Hypothalamus (tissue), 51 donors: ENCODE measurements around the gene SUCLG2.

ENCODE experiments used
- DNase-seq, 51 donors: peaks; one replicate each; lab custom pipeline; 2025; lab: John Stamatoyannopoulos, UW

SUCLG2 gene

GRCh38 chr3:67650084-67650483 is 4.3 kb downstream of the SUCLG2 start:
- no peak for DNase-seq

DNA sequence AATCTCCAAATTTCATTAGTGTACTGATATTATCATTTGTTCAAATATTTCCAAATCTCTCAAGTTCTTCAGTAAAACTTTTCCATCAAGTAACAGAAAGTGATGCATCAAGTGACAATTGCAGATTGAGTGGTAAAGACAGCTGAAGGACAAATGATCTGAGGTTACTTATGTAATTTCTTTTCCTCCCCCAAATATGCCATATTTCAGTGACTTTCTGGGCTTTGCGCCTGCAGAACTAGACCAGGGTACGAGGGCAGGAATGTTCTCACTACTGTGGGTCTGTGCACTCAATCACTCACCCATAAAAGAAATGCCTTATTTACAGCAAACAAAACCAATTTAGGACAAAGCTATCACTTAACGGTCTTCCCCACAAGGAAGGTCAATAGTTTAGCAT is 4.7 kb downstream of the SUCLG2 start:
- DNase-seq = no peak

DNA sequence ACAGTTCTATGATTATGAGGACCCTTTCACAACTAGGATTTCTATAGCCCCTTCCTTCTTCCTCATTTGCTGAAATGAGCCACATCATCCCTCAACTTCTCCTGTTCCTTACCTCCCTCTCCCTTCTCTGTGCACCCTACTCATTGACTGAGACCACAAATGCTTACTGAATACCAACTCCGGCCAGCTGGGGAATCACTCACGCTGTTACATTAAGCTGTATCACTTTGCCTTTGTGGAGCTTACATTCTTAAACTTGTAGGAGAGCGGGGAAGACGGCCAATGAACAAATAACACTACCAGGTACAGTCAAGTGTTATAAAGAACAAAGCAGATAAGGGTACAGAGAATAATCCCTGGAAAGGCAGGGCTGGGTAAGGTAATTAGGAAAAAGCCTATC is 5.7 kb downstream of the SUCLG2 start:
- no peak for DNase-seq

DNA sequence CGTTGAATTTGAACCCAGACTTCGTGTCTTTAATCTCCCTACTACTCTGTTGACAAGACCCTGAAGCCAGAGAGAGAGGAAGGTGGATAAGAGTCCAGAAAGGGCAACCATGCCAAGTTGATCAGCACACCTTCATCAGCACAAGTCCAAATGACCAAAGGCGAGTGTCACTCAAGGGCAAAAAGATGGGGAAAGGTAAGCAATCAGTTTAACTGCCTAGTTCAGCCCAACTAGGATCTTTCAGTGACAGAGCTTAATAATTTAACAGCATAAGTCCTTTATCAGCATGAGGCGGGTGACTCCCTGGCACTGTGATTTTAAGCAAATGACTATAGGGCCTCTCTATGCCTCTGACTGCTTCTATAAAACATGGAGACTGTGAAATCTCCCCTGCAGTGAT is 6.2 kb downstream of the SUCLG2 start:
- no peak for DNase-seq

GRCh38 chr3:67647390-67647878 is 7.0 kb downstream of the SUCLG2 start:
- DNase-seq = no peak

DNA sequence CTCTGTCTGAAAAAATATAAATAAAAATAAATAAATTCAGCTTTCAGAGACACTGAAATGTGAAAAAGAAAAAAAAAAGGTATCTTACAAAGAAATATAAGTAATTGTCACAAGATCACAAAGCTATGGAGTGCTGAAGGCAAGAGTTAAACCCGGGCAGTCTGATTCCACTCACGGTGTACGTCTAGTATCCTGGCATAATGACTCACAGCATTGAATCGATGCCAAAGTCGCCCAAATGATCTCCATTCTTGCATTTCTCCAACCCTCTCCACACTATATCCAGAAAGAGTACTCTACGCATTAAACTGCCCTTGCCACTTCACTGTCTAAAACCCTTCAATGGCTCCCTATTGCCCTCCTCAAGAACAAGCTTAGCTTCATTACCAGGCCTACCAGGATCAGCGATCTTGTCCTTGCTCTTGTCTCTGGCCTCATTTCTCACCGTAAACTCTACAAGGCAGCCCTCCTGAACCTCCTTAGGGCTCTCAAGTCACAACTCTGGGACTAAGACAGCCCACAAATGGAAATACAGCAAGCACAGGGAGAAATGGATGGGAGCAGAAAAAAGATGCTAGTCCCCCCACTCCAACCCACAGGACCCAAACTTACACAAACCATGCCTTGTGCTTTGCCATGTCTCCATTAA is 7.7 kb downstream of the SUCLG2 start:
- DNase-seq = no peak

DNA sequence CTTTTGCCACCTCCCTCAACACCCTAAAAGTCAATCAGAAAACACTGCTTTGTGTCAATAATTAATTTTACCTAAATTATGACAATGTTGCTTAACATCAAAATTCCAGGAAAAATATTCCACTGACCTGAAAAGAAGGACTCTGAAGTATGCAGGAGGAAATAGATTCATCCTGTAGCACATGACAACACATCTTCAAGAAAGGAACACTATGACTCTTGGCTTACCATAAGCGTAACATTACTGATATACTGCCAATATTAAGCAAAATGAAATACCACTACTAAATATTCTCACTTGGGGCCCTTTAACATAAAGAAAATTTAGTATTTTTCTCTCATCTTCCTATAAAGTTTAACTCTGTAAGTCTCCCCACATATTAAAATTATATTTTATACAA is 9.6 kb downstream of the SUCLG2 start:
- DNase-seq = no peak

GRCh38 chr3:67642734-67643133 is 11.7 kb downstream of the SUCLG2 start:
- DNase-seq = no peak

- no peak for DNase-seq
Measured at GRCh38 chr3:67642190-67642589, 12.2 kb downstream of the SUCLG2 start.

- DNase-seq = no peak
Measured at GRCh38 chr3:67641451-67641850, 13.0 kb downstream of the SUCLG2 start.

- no peak for DNase-seq
Measured at GRCh38 chr3:67640023-67640660, 14.3 kb downstream of the SUCLG2 start.

DNA sequence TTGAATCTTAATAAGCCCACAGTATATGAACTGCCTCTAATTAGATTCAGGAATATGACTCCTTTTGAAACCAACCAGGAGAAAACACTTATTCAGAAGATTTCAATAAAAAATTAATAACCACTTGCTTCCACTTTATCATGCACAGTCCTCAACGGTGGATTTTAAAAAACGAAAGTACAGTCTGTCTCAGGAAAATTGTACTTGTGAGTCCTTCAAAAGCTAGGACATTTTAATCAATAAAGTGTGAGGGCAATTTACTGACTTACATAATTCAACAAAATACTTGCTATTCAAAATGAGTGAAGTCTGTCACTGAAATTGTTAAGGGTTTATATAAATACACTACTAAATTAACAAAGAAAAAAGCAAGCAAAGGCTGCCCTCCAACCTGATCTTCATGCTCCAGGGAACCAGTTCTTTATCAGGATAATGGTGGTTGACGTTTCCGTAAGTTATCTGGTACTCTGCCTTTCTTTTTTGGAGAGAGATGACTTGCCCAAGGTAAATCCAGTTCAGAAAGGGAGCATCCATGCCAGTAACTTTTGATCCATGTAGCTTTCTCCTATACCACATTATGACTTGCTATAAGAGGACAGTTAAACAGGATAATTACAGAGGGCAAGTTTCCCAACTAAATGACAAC is 17.0 kb downstream of the SUCLG2 start:
- no peak for DNase-seq

- DNase-seq = no peak
Measured at GRCh38 chr3:67635806-67636205, 18.6 kb downstream of the SUCLG2 start.

DNA sequence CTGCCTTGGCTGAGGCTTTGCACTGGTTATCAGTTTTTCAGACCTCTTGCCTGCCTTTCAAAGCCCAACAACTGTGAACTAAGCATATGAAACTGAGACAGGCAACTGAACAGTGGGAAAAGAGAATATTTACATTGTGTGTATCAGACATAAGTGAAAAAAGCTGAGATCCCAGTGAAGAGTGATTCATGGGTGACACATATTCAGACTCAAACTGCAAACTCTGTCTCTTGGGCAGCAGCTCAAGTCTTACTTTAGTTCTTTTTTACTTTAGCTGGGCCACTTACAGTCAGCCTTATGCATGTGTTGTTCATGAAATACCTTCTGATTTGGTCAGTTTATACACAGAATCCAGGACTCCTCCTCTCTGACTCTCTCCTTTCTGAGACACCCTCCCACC is 19.2 kb downstream of the SUCLG2 start:
- no peak for DNase-seq

DNA sequence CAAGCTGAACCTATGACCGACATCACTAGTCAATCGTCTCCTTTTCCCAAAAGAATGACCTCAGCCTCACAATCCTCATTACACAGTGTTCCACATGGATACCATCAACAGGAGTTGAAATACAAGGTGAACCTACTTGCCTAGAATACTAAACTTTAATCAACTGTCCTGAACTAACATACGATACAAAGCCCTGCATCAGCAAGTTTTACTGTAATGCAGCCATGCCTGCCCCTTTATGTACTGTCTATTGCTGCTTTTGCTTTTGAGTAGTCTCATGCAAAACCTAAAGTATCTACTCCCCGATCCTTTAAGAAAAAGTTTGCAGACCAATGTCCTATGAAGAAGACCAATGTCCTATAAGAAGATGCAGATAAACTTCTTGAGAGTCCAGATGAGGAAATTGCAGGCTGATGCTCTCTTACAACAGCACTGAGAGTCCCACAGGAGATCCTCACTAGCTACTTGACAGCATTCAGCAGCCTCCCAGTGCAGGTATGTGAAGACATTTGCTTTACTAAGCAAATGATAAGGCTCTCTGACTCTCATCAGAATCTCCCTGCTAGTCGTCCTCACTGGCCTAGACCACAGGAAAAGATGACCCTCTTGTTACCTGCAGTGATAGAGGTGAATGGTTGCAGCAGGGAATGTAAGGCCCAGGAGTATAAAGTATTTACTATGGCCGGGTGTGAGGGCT is 23.6 kb downstream of the SUCLG2 start:
- DNase-seq = no peak

GRCh38 chr3:67624687-67625086 is 29.7 kb downstream of the SUCLG2 start:
- no peak for DNase-seq

DNA sequence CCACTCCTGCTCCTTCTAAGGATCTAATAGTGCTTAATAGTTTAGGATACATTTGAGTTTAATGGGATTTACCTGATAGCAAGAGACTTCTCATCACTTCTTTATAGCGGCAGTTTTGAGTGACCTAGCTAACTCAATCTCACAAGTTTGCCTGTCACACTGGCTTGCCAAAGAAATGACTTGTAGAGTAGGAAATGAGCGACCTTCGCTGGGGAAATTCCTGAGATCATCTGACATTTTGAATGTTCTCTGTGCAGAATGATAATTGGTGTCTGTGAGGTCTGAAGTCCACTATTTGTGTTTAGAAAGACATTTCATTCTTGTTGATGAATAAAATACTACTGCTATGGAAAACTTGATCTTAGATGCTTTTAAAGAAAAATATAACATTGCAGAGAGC is 30.3 kb downstream of the SUCLG2 start:
- no peak for DNase-seq

- DNase-seq = no peak
Measured at GRCh38 chr3:67622652-67623051, 31.8 kb downstream of the SUCLG2 start.

- DNase-seq = no peak
Measured at GRCh38 chr3:67620869-67621268, 33.5 kb downstream of the SUCLG2 start.

DNA sequence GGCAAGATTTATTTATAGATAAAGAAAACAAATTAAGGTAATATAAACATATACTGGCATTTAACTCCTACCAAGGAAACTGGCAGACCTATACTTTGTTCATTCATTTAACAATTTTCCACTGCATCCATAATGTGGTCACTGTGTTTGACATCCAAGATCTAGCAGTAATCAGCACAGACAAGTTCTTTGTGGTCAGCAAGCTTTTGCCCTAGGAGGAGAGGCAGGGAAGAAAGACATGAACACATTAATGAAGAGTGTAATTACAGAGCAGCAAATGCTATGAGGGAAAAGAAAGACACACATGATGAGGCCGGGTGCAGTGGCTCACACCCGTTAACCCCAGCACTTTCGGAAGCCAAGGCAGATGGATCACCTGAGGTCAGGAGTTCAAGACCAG is 34.4 kb downstream of the SUCLG2 start:
- DNase-seq = no peak

DNA sequence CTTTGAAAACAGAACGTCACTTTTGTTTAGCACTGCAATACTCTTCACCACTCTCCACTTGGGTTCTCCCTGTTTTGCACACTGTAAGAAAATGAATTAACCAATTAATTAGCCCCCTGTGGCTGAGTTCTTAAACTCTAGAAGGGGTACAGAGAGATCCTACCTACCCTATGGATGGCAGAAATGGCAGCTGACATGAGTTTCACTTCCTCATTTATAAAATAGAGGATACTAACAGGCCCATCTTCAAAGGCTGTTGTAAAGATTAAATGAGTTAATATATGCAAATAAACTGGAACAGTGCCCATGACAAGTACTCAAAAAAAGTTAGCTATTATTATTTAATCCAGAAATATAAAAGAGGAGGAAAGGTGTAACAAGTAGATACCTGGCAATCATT is 36.9 kb downstream of the SUCLG2 start:
- DNase-seq = no peak

GRCh38 chr3:67616046-67616445 is 38.4 kb downstream of the SUCLG2 start:
- DNase-seq = no peak
